T-helper 9 cell (primary cell): Measurements from ENCODE around the gene WDR37.

ENCODE experiments used
- DNase-seq: peaks from one replicate; pipeline ENCODE4 v3.0.0-alpha.2; 2020

WDR37 gene

GRCh38 chr10:1130995-1131790, 75.0 kb downstream of the WDR37 start:
- no peak for DNase-seq

DNA sequence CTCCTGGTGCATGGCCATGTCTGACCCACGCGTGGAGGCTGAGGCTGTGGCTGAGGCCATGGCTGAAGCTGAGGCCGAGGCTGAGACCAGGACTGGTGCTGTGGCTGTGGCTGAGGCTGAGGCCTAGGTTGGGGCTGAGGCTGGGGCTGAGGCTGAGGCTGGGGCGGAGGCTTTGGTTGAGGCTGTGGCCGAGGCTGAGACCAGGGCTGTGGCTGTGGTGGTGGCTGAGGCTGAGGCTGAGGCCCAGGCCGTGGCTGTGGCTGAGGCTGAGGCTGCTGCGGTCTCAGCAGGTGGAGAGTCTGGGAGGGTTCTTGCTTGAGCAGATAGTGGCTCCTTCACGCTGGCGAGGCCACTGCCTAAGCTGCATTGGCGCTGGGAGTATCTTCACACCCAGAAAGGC, 76.4 kb downstream of the WDR37 start:
- DNase-seq, result no peak

DNA sequence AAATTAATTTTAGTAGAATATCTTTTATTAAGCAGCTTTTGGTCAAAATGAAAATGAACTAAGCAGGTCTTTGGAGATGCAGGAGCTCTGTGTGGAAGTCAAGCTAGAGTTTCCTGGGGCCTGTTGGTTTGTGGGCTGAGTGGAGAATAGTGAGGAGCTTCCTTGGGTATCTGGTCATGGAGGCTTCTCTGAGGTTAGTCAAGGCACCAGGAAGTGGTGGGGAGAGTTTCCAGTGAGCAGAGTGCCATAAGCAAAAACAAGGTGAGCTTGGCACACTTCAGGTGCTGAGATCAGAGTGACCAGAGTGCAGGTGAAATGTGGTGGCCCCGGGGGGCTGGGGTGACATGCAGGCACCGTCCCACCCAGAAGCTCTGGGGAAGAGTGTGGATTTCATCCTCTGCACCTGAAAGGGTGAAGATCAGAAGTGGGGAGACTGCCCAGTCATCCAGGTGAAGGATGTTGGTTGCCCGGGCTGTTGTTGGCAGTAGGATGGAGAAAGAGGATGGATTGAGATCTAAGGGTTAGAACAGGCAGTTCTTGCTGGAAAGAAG, 77.4 kb downstream of the WDR37 start:
- DNase-seq, result no peak

DNA sequence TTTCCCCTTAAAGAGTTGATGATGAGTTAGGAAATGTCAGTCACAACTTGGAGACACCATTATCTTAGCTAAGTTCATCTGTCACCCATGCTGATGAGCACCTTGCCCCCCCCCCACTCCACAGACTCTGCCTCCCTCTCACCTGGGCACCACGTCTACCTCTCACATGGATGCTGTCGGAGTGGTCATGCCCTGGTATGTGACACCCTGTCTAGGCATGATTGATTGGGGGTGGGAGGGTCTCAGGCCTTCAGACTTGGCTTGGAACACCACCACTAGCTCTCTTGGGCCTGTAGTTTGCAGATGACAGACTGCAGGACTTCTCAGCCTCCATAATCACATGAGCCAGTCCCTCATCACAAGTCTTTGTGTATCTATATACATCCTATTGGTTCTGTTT, 78.0 kb downstream of the WDR37 start:
- DNase-seq, result no peak

GRCh38 chr10:1136268-1136667, 80.1 kb downstream of the WDR37 start:
- DNase-seq, result no peak

DNA sequence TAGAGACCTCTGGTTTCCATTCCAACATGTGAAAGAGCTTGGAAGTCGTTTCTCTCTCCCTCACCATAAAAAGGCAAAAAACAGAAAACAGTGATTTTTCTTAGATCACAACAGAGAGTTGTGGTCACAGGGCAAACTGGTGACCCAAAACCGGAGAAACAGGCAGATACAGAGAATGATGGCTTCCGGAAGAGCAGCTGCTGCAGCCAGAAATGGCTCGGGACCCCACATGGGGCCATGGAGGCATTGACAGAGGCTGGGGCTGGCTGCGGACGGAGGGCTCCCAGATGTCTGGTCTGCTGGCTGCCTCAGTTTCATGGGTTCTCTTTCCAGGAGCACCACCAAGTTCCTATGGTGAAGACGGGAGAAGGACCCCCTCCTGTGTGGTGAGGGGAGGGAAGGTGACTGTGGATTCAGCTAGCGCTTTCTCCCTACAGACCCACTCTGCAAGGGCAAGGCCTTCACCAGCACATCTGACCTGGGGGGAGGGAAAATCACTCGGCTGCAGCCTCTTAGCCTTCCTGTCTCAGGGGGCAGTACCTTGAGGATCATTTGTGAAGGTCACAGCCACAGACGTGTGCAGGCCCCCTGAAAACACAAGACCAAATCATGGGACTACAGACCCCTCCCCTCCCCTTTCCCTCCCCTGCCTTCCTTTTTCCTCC, 81.4 kb downstream of the WDR37 start:
- DNase-seq, result no peak

GRCh38 chr10:1138529-1138928, 82.3 kb downstream of the WDR37 start:
- DNase-seq, result no peak

- no peak for DNase-seq
Measured at GRCh38 chr10:1141261-1141660, 85.1 kb downstream of the WDR37 start.

DNA sequence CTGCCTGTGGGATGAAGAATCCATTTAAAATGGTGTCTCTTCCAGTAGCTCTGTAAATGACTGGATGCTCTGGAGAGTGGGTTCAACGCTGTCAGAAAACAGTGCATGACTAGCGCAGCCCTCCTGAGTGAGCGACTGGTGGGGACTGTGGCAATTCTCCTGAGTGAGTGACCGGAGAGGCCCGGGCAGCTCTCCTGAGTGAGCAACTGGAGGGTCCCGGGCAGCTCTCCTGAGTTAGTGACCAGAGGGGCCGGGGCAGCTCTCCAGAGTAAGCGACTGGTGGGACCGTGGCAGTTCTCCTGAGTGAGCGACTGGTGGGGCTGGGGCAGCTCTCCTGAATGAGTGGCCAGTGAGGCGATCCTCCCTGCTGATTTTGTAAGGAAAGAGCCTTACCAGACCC, 85.5 kb downstream of the WDR37 start:
- DNase-seq, result no peak

- no peak for DNase-seq
Measured at GRCh38 chr10:1142596-1142995, 86.4 kb downstream of the WDR37 start.

DNA sequence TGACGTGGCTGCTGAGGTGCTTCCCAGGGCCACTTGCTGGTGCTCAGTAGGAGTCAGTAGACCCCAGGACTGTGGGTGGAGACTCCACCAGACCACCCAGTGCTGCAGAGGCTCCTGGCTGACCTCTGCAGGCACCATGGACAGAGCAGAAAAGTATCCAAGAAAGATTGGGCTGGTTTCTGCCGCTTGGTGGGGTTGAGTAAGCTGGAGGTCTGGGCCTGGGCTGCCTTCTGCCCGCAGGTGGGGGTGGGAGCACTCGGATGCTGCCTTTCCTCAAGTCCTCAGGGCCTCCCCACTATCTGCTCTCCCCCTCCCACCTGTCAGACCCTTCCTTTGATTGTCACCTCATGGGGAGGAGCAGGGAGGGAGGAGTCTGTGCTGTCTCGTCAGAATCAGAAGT, 91.6 kb downstream of the WDR37 start:
- no peak for DNase-seq

DNA sequence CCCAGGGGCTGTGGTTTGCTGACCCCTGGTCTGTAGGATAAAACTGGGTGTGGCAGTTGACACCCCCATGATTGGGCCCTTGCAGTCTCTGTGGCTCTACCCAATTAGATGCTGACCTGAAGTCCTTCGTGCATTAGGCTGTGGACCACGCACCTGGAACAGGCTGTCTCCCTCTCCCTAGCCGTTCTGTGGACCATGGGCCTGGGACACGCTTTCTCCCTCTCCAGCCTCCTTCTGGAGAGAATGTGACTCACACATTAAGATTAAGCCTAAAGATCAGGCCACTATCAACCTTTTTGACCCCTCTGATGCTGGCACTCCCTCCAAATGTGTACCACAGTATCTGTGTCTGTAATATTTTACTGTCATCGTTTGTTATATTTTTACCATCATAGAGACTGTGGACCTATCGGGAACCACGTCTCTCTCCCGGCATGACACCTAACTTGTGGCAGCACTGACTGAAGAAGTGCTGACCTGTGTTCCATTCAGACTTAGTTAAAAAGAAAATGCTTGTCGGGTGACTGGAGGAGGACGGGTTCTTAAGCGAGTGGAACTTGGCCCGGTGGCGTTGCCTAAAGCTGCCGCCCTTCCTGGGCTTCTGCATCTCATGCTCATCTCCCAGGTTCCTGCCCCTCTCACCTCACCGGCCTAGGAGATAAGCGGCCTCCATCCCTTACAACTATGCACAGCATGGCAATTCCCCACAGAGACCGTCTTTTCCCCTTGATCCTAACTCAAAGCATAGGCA, 92.8 kb downstream of the WDR37 start:
- DNase-seq, result no peak

DNA sequence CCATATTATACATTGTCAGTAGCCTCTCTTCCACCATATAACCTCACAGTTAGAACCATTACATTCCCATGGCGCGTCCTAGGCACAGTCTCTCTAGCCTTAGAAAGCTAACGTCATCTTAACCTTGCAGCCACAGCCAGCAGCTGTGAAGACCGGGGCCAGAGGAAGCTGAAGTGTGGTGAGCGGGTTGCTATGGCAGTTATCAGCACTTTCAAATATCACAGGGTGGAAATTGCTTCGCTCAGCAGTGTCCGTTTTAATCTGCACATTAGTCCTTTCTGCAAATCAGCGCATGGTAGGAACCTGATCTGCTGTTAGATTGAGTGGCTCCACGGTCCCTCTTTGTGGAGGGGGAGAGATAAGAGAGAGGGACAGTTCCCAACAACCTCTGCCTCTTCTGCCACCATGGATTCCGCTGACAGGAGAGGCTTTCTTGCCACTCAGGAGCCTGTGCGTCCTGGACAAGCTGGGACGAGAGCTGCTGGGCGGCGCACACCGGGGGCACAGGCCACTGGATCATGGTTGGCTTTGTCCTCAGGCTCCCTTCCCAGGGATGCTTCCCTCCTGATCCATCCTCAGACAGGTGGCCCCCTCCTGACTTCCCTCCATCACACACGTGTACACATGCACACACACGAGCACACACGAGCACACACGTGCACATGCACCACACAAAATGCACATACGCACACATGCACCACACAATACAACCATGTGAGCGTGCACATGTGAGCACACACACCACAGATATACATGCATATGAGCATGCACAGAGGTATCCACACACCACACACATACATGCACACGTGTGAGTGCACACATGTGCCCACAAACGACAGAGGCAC, 93.8 kb downstream of the WDR37 start:
- DNase-seq, result no peak

DNA sequence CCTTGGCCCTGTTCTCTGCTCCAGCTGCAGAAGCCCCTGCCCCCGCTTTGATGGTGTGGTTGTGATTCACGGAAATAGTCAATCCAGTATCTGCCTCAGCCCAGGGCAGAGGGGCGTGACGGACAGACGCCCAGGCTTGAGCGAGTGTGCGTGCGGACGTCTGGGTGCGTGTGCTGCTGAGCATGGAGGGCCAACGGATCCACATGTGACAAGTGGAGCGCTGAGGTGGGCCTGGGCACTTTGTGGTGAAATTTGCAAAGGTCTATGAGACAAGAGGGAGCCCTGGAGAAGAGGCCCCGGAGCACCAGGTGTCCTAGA, 94.4 kb downstream of the WDR37 start:
- no peak for DNase-seq

GRCh38 chr10:1151076-1152033, 95.2 kb downstream of the WDR37 start:
- DNase-seq, result no peak

DNA sequence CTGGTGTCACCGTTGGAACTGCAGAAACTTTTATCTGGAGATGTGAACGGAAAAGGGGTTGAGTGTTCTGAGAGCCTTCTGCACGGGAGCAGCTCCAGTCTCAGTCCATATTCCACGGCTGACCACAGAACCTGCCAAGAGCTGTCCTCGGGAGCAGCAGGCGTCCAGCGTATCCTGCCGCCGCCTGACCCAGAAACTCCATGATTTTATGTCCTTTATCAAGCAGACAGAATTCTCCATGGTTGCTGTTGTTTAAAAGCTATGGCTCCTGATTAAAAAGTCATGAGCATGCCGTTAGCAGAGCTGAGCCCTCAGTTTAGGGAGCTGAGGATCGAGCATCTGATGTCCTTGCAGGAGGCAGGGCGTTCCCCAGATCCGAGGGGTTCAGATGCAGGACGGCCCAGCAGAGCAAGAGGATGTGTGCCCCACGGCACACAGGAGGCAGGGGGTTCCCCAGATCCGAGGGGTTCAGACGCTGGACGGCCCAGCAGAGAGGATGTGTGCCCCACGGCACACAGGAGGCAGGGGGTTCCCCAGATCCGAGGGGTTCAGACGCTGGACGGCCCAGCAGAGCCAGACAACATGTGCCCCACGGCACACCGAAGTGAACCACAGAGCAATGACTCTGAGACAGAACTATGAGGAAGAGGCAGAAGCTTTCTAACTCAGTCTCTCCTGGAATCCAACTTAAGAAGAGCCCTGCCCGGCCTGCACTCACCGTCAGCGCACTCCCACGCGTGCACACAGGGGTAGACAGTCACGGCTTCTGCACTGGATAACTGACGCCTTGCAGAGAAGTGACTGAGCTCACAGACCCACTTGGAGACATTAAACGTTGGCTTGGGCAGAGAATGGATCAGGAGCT, 96.4 kb downstream of the WDR37 start:
- DNase-seq, result no peak

- no peak for DNase-seq
Measured at GRCh38 chr10:1153251-1153763, 97.1 kb downstream of the WDR37 start.

DNA sequence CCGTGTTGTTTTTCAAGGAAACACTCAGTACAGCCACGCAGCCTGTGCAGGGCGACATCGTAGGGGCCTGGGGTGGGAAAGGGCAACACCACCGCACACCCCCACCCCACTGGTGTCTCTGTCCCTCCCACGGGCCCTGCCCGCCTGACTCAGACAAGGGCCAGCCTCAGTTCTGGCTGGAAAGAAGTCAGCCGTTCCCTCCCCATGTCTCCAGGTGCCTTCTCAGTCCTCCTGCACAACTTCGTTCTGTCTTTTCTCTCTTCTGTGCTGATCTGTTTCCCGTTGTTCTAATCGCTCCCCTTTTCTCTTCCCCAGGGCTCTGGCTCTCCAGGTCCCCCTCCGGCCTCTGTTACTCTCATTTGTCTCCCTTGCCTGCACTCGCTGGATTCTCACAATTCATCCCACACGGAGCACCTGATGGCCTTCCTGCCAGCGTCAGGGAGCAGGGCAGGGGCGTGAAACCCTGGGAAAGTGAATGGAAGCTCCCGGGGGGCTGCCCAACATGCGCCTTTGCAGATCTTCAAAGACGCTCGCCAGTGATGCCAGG, 97.7 kb downstream of the WDR37 start:
- DNase-seq, result no peak

DNA sequence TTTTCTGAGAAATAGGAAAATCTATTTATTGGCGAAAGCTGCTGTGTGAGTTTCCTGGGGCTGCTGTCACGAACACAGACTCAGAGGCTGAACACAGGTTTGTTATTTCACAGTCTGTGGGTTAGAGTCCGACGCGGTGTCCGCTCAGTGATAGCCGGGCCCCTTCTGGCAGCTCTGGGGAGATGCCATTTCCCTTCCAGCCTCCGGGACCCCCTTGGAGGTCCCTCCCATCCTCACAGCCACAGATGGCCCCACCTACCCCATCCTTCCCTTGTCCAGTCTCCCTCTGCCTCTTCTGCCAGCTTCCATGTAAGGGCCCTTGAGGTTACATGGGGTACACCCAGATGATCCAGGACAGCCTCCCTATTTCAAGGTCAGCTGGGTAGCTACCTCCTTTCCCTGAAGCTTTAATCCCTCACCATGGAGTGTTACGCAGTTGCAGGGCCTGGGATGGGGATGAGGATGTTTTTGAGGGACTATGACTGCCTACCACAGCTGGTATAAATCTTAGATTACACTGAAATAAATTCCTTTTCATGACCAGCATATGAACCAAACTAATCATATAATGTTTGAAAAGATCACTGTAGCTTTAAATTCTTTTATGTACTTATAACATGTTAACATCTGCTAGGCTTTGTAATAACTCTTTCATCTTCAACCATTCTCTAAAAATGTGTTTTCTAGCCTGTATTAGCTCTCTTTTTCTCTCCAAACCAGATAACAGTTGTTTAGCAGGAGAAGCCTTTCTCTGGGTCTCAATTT, 98.5 kb downstream of the WDR37 start:
- DNase-seq, result no peak
